GM18517 (cell line): Measurements from ENCODE around the gene ADCY3.

Experiments
- ATAC-seq: cut with Tn5 transposase; IDR thresholded peaks from one replicate; pipeline ENCODE4 v1.9.1; 2021; ENCODE audit warnings: mild to moderate bottlenecking, moderate library complexity; ENCODE audit not compliant: unreplicated experiment

The ADCY3 gene

DNA sequence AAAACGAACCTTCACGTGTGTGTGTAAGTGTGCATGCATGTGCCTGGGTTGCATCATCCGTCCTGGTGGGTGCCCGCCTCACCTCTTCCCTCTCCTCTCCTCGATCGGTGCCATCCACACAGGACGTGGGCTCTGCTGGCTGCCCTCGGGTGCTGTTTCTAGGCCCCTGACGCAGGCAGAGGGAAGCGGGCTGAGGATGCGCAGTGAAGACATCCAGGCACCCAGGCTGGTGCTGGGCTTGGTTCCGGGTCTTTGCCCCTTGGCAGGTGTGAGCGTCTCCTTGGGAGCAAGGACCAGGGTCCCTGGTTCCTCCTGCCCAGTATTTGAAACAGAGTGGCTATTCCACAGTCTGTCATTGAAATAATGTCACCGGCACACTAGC, 6.2 kb upstream of the ADCY3 start:
- no peak for ATAC-seq

DNA sequence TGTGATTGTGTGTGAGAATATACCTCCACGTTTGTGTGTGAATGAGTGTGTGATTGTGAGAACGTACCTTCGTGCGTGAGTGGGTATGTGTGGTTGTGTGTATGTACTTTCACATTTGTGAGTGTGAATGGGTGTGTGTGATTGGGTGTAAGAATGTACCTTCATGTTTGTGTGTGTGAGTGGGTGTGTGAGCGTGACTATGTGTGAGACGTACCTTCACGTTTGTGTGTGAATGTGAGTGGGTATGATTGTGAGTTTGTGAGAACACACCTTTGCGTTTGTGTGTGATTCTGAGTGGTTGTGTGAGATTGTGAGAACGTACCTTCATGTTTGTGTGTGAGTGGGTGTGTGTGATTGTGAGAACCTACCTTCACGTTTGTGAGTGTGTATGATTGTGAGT, 5.8 kb upstream of the ADCY3 start:
- ATAC-seq = no peak

DNA sequence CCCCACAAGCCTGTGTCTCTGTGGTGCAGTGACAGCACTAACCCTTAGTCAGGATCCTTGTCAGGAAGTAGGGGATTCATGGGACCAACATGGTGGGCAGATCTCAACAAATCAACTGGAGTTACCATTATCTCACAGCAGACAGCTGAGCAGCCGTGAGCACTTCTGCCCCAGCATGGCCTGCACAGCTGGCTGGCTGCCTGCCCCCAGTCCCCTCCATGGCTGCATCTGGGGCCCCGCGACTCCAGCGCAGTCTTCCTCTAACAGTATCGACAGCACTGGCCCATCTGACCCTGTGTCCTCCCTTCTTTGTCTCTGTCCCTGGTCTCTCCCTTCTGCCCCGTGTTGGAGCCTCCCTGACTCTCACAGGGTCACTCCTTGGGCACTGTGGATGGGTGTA, 4.7 kb upstream of the ADCY3 start:
- ATAC-seq = no peak

DNA sequence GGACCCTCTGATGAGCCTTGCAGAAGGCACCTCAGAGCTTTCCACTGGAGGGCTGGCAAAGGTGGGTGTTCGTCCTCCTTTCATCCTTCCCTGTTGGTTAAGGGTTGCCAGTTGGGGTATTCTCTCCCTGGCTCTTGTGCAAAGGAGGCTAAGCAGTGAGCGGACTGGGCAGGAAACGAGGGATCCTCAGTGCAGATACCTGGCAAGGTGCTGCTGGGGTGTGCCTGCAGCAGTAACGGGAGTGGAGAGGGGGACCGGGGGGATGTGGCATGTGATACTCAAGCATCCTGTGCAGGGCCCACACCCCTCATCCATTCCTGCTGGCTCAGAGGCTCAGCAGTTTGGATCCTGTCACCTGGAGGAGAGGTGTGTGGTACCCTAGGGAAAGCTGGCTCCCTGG, 4.2 kb upstream of the ADCY3 start:
- ATAC-seq = no peak

DNA sequence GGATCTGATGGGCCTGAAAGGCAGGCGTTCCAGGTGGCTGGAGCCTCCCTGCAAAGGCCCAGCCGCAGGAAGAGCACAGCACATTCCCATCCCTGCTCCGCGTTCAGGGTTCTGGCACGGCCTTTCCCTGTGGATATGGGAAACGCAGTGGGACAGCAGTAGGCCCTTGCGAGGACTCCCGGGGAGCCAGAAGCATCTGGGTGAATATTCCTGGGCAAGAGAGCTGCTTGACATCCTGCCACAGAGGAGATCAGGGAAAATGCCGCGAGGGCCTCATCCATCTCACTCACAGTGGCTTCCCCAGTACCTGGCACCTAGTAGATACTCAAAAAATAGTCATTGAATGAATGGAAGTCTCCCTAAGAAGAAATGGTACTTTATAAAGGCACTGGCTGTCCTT, 3.1 kb upstream of the ADCY3 start:
- ATAC-seq = no peak

DNA sequence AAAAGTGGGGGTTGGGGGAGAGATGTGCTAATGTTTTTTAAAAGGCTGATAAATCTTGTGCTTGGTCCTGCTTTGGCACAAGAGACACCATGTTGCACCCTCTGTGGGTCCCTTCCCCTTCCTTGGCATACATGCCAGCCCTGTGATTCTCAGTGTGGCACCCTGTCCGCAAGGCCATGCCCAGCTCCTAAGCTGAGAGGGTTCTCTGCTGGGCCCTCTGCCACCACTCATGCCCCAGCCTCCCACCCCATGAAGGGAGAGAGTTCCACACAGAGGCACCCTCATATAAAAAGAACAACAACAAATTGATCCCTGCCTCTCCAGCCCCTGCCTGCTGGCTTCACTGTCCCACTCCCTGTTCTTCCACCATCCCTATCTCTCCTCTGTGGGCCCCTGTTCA, 2.5 kb upstream of the ADCY3 start:
- no peak for ATAC-seq

DNA sequence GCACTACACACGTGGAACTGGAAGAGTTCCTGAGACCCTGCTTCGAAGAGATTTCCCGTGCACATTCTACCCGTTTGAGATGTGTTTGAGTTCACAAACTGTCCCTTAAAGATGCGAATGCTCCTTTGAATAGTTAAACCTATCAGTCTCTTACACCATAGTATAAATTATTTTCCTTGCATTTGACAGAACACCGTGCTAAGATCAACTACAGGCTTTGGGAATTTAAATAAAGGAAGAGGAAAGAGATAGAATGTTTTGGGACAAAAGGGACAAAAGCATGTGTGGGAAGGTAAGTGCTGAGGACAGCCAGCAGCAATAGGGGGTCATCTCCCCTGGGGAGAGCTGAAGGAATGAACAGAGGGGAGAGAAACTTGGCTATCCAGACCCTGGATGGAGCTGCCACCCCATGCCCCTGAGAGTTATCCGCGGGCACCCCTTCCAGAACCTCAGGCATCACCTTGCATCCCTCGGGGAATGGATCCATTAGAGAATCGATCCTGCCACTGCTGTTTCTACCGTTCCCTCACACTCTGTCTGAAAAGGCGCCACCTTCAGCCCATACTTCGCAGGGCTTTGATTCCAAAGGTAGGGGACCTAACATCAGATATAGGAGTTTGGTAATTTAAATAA, 888 bp upstream of the ADCY3 start:
- no peak for ATAC-seq

DNA sequence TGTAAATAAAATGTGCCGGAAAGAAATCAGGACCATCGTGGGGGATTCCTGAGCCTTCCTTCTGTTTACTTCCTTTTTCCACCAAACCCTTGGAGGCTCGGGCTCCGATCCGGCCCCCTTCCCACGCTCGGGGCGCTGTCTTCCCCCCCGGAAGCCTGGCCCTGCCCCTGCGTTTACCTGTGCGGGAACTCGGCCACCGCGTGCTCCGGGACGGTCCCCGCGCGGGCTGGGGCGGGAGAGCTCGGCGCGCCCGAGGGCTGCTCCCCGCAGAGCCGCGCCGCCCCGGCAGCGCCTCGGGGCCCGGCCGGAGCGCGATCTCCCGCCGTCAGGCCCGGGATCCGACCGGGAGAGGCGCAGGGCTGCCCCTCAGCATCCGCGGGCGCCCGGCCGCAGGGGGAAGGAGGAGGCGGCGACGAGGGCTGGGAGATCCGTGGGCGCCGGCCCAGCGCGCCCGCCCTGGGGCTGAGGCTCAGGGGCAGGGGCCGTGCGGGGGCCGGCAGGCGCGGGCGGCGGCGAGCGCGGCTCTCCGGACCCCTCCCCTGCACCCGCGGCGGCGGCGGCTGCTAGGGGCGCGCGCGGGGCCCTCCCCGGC, 435 bp downstream of the ADCY3 start:
- no peak for ATAC-seq

DNA sequence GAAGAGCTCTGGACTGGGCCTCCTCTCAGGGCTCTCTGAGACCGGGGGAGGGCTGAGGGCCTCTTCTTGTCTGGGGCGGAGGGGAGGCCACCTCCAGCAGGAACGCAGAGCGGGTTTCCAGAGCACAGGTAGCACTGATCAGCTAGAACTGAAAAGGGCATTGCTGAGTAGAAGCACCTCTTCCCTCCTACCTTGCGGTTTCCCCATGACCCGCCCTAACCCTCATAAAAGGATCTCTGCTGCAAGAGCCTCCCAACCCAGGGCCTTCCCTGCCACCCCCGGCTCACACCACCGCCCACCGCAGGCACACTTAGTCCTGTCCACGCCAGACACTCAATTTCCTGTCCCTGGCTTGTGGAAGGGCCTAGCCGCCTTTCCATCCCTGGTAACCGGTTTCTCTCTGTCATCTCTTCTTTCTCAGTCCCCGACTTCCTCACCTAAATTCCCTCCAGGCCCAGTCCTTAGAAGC, 966 bp downstream of the ADCY3 start:
- ATAC-seq = no peak

DNA sequence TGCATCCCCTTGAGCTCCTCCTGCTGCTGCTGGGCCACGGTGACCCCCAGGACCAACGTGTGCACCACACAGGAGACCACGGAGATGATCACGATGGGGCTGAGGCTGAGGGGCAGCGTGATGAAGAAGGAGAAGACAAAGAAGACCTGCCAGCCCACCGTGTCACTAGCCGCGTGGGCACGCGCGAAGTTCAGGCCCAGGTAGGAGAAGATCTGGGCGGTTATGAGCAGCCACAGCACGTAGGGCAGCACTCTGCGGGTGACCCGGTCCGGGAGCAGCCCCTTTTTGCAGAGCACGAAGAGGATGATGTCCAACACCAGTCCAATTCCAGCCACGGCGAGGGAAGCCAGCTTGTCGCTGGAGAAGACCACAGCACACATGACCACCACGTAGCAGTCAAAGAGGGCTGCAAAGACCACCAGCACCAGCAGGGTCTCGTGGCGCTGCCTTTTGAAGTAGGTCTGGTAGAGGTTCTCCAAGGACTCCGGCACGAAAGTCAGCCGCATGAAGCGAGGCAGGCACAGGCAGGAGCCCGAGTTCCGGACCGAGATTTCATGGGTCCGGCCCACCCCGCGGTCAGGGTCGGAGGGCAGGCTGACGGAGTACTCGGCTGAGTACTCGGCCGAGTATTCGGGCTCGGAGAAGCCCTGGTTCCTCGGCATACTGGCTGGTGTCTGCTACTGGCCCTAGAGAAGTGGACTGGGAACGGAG, 1.6 kb downstream of the ADCY3 start:
- ATAC-seq = no peak

DNA sequence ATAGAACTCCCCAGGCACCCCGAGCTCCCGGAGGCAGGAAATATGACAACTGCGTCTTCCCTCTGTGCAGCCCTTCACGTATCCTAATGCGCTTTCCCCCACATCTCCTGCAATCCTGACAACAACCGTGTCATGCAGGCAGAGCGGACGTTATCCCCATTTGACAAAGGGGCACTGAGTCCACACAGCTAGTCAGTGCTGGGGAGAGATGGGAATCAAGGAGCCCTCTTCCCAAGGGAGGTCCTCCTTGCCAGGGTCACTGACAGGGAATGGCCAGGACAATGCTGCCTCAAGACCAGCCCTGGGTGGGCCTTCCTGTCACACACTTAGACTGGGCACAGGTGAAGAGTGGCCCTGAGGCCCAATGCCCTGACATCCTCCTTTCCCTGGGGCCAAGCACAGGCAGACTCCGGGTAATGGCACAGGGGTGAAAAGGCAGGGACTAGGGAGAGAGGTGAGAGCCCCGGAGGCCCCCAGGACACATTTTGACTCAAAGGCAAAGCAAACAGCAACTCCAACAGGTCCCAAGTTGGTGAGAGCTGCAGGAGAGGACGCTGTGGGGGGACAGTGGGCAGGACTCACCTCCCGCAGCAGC, 2.2 kb downstream of the ADCY3 start:
- no peak for ATAC-seq

DNA sequence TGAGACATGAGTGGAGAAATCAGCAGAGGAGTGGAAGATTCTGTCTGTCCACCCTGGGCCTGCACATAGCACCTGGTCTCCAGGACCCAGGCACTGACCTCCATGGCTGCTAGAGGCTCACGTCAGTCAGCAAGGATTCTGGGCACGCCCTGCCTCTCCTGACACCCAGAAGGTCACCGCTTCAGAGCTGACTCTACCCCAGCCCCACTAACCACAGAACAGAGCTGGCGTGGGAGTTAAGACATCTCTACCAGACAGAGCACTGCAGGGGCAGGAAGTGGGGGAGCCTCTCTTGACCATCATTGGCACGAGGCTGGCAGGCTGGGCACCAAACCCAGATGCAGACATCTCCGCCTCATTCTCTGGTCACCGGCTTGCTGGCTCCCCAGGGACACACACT, 3.0 kb downstream of the ADCY3 start:
- ATAC-seq = peak; percentile 44

DNA sequence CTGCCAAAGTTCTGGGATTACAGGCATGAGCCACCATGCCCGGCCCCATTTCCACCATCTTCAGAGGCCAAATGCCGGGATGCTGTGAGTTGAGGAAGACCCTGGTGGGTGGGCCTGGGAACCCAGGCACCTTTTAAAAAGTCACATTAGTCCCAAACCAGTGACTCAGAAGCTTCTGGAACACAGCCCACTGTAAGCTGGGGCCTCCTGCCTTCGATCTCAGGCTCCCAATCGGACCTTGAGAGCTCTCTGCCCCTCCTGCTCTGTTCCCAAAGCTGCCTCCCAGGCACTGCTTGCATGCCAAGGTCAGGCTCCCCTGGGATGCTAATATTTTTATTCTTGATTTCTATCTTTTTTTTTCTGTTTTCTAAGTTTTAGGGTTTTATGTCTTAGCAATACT, 4.2 kb downstream of the ADCY3 start:
- no peak for ATAC-seq

DNA sequence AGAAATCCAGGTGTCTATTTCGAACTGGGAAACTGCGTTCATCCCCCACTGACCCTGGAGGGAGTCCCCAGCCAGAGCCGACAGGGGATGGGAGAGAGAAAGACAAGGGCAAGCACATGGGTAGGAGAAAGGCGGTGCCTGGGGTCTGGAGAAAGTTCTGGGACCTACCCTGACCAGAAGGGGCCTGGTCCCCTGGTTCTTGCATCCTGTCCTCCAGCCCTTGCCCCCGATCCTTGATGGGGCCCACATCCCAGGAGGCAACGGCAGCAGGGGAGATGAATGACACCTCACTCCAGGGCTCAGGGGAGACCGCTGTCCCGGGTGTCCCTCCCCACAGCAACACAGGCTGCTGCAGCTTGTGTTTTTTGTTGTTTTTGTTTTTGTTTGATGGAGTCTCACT, 4.9 kb downstream of the ADCY3 start:
- no peak for ATAC-seq

DNA sequence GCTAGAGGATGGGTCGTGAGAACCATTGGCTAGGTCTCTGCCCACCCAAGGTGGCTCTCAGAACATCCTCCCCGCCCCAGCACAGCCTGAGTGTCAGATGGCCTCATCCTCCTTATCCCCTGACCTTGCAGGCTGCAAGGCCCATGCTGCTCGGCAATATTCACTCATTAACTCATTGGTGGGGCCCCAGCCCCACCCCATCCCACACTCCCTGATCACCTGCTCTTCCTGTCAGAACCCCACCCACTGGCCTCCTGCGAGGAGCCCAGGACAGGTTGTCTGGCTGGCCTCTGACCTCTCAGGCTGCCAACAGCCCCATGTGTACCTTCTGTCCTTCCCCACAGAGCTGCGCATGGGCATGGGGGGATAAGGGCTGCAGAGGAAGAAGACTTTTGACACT, 5.3 kb downstream of the ADCY3 start:
- no peak for ATAC-seq

DNA sequence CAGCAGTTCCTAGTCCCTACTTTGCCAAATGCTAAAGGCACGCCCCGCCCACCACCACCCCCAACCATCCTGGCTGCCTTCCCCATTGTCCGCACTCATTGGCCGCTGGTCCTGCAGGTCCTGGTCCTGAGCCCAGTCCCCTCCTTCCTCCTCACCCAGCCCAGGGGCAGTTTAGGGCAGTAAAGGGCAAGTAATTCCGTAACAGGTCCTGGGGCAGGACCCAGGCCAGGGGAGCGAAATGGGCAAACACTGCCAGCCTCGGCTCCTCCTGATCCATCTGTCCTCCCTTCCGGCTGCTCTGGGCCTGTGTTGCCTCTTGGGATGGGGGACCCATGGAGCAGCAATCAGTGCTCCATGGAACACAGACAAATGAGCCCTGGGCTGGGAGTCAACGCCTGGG, 6.1 kb downstream of the ADCY3 start:
- ATAC-seq = no peak

DNA sequence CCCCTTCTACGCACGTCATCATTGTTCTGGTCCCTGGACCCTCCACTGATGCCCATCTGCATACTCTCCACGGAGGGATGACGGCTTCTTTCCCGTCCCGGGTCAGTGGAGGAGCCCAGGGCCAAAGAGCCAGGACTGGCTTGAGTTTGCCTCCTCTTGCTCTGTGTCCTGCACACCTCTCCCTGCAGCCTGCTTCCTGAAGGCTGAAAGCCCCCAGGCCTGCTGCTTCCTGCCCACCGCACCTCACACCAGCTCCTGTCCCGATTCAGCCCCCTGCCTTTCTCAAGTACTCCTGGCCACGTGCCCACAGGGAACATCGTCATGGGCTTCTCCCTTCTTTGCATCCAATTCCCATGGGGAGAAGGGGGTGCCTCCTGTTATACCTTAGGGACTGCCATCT, 7.1 kb downstream of the ADCY3 start:
- no peak for ATAC-seq

DNA sequence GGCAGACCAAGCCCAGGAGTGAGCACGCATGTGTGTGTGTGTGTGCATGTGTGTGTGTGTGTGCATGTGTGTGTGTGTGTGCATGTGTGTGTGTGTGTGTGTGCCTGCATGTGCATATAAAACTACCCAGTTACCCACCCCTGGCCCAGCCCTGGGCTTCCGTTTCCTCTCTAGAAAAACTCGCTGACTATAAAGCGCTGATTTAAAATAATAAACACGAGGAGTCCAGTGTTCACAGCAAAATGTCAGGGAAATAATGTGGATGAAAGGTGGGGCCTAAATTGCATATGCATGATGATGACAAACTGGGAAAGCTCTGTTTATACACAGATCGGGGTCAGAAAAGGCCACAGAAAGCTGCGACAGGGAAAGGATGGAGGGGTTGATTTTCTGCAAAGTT, 7.5 kb downstream of the ADCY3 start:
- no peak for ATAC-seq

DNA sequence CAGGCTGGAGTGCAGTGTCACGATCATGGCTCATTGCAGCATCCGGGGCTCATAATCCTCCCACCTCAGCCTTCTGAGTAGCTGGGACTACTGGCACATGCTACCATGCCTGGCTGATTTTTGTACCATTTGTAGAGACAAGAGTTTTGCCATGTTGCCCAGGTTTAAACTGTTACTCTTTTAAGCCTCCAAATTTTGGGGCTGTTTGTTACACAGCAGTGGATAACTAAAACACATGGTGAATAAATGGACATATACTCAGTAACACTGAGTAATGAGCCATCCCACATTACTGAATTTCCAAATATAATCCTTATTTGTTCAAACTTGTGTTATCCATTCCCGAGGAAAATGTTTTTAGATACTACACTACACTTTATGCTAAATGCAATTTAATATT, 9.8 kb downstream of the ADCY3 start:
- ATAC-seq = no peak

DNA sequence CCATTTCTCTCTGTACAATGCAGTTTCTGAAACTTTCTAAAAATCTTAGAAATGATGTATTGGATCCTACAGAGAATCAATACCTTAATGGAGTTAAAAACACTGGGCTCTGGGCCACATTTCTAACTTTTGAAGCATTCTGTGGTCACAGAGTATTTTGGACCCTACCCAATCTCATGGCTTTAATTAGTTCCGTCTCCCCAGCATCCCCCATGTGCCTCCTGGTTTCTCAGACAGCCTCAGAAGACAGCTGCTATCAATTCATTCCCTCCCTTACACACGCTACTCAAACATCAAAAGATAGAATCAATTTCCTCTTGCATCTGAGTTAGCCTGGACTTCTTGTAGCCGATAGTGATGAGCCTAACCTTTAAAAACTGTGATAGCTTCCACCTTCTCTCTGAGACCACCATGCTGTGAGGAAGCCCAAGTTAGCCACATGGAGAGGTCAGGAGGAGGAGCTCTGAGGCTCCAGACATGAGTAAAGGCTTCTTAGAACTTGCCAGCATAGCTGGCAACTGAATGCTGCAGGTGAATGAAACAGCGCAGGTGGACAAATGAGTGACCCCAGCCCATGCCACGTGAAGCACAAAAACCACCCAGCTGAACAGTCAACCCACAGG, 10.4 kb downstream of the ADCY3 start:
- no peak for ATAC-seq

DNA sequence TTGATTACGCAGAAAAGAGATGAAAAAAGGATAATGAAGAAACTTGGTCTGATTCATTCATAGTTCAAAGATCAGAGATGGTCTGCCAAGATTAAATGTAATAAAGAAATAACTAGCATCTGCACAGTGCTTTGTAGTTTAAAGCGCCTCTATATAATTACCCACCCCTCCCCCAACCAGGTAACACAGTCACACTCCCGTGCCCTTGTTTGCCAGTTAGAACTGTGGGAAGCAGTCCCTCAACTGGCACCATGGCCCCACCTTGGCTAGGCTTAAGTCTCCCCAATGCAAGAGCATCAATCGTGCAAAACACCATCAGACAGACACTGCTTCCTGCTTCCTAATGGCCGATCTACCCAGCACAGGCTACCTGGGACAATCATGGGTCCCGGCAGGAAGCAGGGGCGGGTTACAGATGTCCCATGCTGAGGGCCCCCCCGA, 11.6 kb downstream of the ADCY3 start:
- no peak for ATAC-seq

DNA sequence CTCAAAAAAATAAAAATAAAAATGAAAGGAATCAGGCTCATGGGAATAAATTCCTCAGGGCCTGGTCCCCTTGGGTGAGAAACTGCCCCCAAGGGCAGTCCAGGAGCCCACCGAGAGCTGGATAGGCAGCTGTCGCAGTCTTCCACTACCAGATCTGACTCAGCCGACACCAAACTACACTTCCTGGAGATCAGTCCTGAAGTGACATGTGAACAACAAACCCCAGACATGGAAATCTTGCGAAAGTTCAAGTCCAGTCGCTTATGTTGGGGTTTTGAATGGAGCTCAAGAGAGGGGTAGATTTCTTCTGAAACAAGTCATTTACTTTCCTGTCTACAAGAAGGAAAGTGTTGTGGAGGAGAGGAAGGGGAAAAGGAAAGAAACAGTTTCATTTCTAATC, 12.9 kb downstream of the ADCY3 start:
- no peak for ATAC-seq
